Embryonic facial prominence (tissue), 1 donor: Measurements from ENCODE around the gene NUP210.

ENCODE experiments used
- DNase-seq: peaks from one replicate; pipeline ENCODE4 v3.0.0-alpha.2; 2016; ENCODE audit errors: extremely low spot score

The NUP210 gene

DNA sequence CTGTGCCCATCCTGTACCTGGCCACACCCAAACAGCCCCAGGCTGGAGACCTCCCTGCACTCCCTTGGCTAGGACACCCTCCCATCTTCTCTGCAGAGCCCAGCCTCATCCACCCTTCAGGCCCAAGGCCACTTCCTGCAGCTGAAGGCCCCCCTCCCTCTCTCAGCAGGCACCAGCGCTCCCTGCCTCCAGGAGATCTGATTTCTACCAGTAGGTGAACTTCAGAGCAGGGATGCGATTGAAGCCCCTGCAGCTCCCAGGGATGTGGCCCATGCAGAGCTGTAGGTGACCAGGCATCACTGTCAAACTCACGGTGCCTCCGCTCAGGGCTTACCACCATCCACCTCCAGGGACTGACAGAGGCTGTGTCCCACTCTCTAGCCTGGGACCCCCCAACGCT is 96.3 kb downstream of the NUP210 start:
- DNase-seq = no peak

- no peak for DNase-seq
These were observed 97.8 kb downstream of the NUP210 start for GRCh38 chr3:13322324-13322723.

GRCh38 chr3:13319564-13320220 is 100.4 kb downstream of the NUP210 start:
- no peak for DNase-seq

DNA sequence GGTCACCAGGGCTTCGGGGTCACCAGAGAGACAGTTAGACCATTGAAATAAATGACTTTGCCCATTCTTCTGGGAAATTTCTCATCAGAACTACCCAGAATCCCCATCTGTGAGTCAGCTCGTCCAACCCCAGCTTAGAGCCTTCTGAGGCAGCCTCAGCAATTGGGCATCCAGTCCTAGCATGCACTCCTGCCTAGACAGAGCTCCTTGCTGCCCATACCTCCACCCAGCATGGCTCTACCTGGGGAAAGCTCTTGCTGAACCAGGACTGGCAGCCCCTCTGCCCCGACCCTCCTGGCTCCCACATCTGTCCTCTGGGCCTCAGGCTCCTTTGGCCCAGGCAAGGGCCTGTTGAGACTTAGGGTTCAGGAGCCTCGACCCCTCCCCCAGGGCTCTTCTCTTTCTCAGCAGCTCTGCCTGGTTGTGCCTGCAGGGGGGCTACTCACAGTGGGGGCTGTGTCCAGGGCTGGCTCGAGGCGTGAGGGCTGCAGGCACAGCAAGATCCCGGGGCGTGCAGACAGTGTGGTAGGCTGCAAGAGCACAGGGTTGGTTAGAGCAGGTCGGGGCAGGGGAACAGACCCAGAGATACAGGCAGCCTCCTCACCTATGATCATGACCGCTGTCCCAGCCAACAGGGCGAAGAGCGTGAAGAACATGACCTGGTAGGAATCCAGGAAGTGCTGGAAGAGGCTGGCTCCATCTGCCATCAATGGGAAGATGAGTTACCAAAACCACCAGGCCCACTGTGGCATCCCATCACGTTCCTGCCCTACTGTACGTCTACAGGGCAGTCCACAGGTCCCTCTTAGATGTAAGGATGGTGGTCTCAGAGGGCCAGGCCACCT is 101.3 kb downstream of the NUP210 start:
- DNase-seq = no peak

DNA sequence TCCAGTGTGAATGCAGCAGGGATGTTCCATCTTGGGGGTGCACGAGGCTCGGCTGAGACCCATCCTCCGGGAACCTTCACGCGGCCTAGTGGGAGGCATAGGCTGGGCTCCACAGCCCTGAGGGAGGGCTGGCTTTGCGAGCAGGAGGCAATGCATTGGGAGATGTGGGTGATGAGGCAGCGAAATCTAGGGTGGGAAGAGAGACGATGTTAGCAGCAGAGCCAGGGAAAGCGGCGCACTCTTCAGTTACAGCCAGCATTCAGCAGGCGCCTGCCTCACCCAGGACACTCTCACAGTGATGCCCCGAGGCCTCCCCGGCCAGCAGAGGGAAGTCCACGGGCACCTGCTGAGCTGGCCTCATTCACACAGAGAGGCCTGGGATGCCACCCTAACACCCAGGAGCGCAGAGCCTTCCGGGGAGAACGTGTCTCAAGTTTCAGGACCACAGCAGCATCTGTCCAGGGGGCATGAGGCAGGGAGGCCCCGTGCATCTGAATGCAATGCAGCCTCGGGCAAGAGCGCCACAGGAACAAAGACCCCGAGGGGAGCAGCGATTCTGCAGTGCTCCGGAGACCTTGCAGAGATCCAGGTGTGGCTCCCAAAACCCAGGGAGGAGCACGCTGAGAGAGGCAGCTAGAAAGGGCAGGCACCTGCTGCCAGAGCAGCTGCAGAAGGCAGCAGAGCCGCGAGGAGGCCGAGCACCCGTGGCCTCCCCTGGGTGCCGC is 102.4 kb downstream of the NUP210 start:
- DNase-seq = no peak

DNA sequence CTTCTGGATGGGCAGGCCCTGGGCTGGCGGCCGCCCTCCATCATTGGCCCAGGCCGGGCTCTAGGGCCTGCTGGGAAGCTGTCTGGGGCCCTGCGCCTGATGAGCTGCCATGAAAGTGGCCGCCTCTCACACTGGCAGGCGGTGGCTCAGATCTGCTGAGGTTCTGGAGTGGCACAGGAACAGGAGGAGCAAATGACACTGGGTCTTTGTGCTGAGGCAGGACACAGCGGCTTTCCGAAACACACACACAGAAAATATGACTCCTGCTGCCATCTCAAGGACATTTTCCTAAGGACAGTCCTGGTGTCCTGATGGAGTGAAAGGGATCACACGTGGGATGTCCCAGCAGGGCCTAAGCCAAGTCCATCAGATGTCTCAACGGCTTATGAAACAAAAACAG is 103.5 kb downstream of the NUP210 start:
- DNase-seq = no peak

DNA sequence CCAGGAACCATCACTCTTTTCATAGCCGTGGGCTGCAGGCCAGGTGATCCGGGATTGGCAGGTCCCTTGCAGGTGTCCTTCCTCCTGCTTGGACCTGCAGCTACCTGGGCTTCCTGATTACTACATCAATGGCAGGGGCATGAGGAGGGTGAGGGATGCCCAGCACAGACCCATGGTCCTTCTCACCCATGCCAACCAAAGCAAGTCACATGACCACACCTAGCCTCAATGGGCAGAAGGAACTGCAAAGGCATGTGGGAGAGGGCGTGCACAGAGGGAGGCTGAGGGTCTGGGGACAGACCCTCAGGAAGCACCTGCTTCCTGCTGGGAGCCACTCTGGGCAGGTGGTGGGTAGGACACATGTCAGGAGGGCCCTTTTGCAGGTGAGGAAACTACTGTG is 105.2 kb downstream of the NUP210 start:
- DNase-seq = no peak

GRCh38 chr3:13313813-13314212 is 106.3 kb downstream of the NUP210 start:
- DNase-seq = no peak

- DNase-seq = no peak
These were observed 111.1 kb downstream of the NUP210 start for GRCh38 chr3:13309004-13309403.

DNA sequence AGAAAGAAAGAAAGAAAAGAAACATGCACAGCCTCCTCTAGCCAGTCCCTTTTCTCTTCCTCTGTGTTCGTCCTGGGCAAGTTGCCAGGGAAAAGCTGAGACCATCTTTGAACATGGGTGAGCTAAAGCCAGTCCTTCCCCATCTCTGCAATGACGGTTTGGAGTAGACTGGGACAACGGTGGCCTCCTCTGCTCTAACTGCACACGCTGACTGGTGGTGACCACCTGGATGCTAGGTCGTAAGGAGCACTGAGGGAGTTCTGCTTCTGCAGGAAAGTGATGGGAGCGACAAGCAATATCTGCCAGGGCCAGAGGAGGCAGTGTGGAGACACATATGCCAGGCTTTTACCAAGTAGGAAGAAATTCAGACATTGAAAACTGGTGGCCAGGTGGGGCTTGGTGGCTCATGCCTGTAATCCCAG is 111.7 kb downstream of the NUP210 start:
- no peak for DNase-seq

DNA sequence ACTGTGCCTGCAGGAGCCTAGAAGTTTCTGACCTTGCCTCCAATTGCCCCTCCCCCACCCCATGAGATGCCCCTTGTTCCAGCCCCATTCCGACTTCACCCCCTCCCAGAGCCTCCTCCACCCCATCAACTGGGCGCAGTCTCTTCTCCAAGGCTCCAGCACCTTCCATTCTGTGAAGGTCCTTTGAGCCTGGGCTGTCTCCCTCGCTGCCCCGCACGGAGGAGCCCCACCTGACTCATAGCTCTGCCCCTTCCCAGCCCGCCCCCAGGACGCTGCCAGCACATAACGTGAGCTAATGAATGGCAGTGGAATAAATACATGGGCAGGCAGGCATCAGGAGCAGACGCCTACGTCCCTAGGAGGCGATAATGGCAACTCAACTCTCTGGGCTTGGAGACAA is 113.1 kb downstream of the NUP210 start:
- no peak for DNase-seq

- DNase-seq = no peak
These were observed 114.5 kb downstream of the NUP210 start for GRCh38 chr3:13305623-13306022.

DNA sequence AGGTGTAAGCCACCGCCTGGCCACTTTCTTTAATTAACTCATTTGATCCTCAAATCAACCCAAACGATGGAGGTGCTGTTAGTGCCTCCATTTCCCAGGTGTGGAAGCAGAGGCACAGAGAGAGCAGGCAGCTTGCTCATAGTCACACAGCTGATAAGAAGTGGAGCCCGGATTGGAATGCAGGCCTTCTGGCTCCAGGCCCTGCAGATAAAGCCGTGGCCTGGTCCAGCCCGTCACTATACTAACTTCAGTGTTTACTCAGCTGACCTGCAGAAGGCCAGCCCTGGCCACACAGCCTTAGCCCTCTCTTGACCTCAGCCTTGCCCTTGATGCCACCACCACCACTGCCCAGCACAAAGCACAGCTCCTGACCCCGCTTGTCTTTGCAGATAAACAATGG is 116.7 kb downstream of the NUP210 start:
- no peak for DNase-seq

DNA sequence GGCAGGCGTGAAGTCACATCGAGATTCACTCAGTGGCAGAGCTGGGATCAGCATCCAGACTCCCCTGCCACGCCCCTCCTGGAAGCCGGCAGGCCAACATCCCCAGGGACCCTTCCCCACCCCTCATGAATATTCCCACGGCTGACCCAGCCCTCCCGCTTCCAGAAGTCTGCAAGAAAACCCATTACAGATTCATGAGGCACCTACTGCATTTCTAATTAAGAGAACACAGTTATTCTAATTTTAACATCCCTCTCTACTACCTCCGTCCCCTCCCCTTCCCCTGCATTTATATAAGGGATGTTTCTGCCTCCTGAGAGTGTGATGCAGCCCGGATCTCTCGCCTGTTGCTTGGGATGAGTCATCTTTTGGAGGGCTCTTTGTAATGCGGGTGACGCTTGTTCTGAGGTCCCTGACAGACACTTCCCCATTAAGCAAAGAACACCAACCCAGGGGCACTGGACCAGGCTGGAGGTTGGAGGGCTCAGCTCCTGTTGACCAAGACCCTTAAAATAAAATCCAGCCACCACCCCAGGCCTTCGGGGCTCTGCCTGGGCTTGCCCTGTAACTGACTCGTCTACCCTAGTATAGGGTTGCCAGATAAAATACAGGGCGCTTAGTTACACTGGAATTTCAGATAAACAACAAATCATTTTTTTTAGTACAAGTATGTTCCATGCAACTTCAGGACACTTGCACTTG is 118.7 kb downstream of the NUP210 start:
- no peak for DNase-seq

DNA sequence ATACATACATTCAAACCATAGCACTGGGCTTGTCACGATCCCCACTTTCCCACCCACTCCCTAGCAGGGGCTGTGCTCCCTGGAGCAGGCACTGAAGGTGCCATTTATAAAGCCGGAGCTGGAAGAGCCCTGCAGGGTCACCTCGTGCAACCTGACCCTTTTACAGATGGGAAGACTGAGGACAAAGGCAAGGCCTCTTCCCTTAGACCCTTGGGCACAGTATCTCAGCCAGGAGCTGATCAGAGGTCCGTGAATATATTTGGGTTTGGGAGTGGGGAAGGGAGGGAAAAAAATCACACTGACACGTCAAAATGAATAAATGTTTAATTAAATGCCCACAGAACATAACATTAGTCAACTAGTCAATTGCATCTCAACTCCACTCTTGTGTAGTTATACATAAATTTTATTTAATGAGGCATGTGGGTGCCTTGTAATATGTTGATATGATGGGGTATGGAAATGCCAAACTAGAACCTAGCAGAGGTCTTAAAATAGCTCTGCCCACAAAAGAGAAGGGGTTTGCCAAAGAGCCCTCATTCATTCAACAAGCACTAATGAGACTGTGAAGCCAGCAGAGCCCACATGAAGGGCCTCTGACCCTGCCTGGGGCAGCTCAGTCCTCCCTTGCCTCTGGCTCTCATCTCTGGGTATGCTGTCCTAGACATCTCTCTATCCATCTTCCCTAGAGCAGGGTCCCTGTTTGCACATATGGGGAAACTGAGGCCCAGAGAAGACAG is 119.4 kb downstream of the NUP210 start:
- DNase-seq = no peak

GRCh38 chr3:13299531-13300155 is 120.5 kb downstream of the NUP210 start:
- DNase-seq = no peak

GRCh38 chr3:13296662-13297061 is 123.5 kb downstream of the NUP210 start:
- DNase-seq = no peak

- DNase-seq = no peak
These were observed 125.4 kb downstream of the NUP210 start for GRCh38 chr3:13294442-13295351.

- DNase-seq = no peak
These were observed 127.7 kb downstream of the NUP210 start for GRCh38 chr3:13292375-13292774.

DNA sequence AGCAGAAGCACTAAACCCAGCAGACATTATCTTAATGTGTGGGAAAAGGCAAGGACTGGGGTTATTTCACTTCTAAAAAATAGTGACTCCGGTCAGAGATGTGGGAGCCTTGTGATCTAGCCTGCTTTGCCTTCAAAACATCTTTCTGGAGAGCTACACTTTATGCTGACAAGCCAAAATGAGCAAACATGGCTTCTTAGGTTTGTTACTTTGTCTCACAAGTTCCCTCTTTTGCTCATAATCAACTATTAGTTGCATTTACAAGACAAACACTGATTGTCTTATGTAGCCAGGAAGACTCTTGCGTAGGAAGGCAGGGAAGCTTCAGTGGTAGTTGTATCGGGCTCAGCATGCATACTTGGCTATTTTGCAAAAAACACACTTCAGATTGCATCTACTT is 129.2 kb downstream of the NUP210 start:
- DNase-seq = no peak
